Suprapubic skin (tissue), 4 donors: ENCODE measurements around the gene SPEG.

Experiments used
- CTCF ChIP-seq, 2 donors: fragments of 200-600 bp in 1 of 2; fragments of 450-650 bp in 1 of 2; sonication (generic) in 1 of 2; IDR thresholded peaks; one replicate each; pipeline ENCODE4 v1.5.1; 2016 to 2019; ENCODE audit warnings: antibody characterized with exemption in 2 of 2, mild to moderate bottlenecking in 1 of 2, moderate library complexity in 1 of 2
- EP300 ChIP-seq: sonication (generic); formaldehyde crosslinking; IDR thresholded peaks from one replicate; pipeline ENCODE4 v1.6.1; 2017; ENCODE audit warnings: antibody characterized with exemption
- POLR2A ChIP-seq, 2 donors: fragments of 450-650 bp; IDR thresholded peaks; one replicate each; pipeline ENCODE4 v1.6.1; 2017; ENCODE audit warnings: antibody characterized with exemption in 2 of 2, mild to moderate bottlenecking in 2 of 2, moderate library complexity in 2 of 2
- POLR2AphosphoS5 ChIP-seq, 3 donors: sonication (generic); formaldehyde crosslinking; IDR thresholded peaks; one replicate each; pipeline ENCODE4 v1.6.1; 2017; ENCODE audit warnings: antibody characterized with exemption in 3 of 3

- TF ChIP-seq CTCF (IDR thresholded peaks at IDR 0.05) (no peak), POLR2A (IDR thresholded peaks at IDR 0.05) (no peak), POLR2AphosphoS5 (IDR thresholded peaks at IDR 0.05) (no peak), EP300 (no peak)
These were observed 34.7 kb upstream of the SPEG start for GRCh38 chr2:219399716-219400478.
